Tibial nerve (tissue), 4 donors: Measurements from ENCODE around the gene MARCO.

Experiments
- EP300 ChIP-seq, 2 donors: sonication (generic); formaldehyde crosslinking; IDR thresholded peaks; one replicate each; pipeline ENCODE4 v1.6.1; 2017; ENCODE audit warnings: antibody characterized with exemption in 2 of 2, mild to moderate bottlenecking in 1 of 2
- POLR2A ChIP-seq, 2 donors: fragments of 450-650 bp; IDR thresholded peaks; one replicate each; pipeline ENCODE4 v1.6.1; 2017; ENCODE audit warnings: antibody characterized with exemption in 2 of 2, mild to moderate bottlenecking in 2 of 2, moderate library complexity in 2 of 2
- TF ChIP-seq, protein P1 (sequence below), 5 experiments: fragments of 200-600 bp in 3 of 5; fragments of 450-650 bp in 2 of 5; sonication (generic) in 3 of 5; IDR thresholded peaks; one replicate each; pipeline ENCODE4 v1.5.1; 2016 to 2019; ENCODE audit warnings: antibody characterized with exemption in 5 of 5, mild to moderate bottlenecking in 3 of 5, moderate library complexity in 2 of 5

DNA sequence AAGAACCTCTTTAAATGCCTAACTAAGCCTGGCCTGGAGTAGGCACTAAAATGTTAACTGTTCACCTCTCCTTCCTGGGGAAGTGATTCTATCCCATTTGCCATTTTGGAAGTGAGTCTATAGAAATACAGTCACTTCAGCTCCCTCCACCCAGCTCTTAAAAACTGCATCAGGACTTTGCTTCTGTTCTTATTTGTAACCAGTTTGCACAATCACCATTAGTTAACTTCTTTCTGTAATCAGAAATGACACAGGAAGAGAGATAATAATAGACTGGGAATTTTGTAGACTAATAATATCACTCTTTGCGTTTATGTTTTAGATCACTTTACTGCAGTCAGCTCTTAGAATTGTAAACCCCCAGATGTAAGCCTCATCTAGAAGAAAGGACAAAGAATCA is 16.0 kb upstream of the MARCO start:
- TF ChIP-seq, protein P1, sequence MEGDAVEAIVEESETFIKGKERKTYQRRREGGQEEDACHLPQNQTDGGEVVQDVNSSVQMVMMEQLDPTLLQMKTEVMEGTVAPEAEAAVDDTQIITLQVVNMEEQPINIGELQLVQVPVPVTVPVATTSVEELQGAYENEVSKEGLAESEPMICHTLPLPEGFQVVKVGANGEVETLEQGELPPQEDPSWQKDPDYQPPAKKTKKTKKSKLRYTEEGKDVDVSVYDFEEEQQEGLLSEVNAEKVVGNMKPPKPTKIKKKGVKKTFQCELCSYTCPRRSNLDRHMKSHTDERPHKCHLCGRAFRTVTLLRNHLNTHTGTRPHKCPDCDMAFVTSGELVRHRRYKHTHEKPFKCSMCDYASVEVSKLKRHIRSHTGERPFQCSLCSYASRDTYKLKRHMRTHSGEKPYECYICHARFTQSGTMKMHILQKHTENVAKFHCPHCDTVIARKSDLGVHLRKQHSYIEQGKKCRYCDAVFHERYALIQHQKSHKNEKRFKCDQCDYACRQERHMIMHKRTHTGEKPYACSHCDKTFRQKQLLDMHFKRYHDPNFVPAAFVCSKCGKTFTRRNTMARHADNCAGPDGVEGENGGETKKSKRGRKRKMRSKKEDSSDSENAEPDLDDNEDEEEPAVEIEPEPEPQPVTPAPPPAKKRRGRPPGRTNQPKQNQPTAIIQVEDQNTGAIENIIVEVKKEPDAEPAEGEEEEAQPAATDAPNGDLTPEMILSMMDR (IDR thresholded peaks at IDR 0.05), result no peak
- TF ChIP-seq POLR2A (IDR thresholded peaks at IDR 0.05) (no peak), EP300 (IDR thresholded peaks at IDR 0.05) (no peak)
